ENCODE measurements around the gene GABRG2. TPM values are rescaled to one million over a fixed set of nuclear protein-coding genes. Genes with fewer than 3 reads are reported as not detected.

GABRG2 gene
- total RNA-seq: not detected

DNA sequence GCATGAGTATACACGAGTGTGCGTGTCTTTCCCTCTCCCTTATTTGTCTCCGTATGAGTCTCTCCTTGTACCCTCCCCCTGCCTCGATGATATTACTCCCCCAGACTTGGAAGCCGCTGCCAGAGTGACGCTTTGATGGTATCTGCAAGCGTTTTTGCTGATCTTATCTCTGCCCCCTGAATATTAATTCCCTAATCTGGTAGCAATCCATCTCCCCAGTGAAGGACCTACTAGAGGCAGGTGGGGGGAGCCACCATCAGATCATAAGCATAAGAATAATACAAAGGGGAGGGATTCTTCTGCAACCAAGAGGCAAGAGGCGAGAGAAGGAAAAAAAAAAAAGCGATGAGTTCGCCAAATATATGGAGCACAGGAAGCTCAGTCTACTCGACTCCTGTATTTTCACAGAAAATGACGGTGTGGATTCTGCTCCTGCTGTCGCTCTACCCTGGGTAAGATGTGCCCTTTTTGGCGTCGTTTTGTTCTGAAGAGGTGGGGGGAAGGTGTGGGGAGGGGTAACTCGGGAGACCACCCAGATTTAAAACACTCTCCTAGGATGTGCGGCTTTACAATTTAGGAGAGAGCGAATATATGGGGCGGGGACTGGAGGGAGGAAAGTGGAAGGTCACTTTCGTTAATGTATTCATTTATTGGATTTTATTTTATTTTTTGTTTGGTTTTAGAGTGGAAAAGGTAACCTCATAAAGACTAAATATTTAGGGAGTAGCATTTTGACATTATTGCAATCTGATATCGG, at the start of gene GABRG2:
GABRG2 (plus strand) TSS at position 119 of the 757 bp plus-strand sequence; CDS start at position 346, 227 bp downstream.

Other genes starting within 250 kb of the GABRG2 start
- gene GABRA1, start 219.7 kb upstream of the GABRG2 start, total RNA-seq: not detected

Data from melanocyte of skin (primary cell).